SK-N-SH (cell line): ENCODE results near the gene VPS13A. TPM values are rescaled to one million over a fixed set of nuclear protein-coding genes. Genes with fewer than 3 reads are reported as not detected.

Experiments used
- CTCF ChIA-PET: fragments of 300-600, 350-600 bp; formaldehyde crosslinking; extraction: SDS; loops from one replicate; lab custom pipeline; 2021; lab: Yijun Ruan, JAX
- POLR2A ChIA-PET: fragments of 350-600 bp; sonication (Branson Sonifier 250); formaldehyde crosslinking; extraction: SDS; loops from one replicate; lab custom pipeline; 2020; ENCODE audit warnings: antibody characterized with exemption, inconsistent platforms; lab: Yijun Ruan, JAX
- DNase-seq: peaks from one replicate; pipeline ENCODE4 v3.0.0; 2012
- H2AFZ ChIP-seq: fragments of 200-600 bp; sonication (generic); 2 replicates; pipeline ENCODE4 v1.8.1; 2016; ENCODE audit warnings: antibody characterized with exemption, mild to moderate bottlenecking, low read depth
- H3F3A ChIP-seq: fragments of 200-600 bp; sonication (generic); replicated peaks from 2 replicates; pipeline ENCODE3; 2016; ENCODE audit warnings: antibody characterized with exemption, mild to moderate bottlenecking; ENCODE audit not compliant: insufficient read depth
- H3K27ac ChIP-seq, 2 experiments: fragments of 200-500 bp in 1 of 2; fragments of 200-600 bp in 1 of 2; sonication (Bioruptor generic) in 1 of 2; sonication (generic), shearing (Covaris generic) in 1 of 2; 2 replicates each; pipeline versions ENCODE4 v1.5.1 to v1.6.1; 2014 to 2016; ENCODE audit warnings: low read depth in 2 of 2, inconsistent platforms in 1 of 2, low read length in 1 of 2, mild to moderate bottlenecking in 1 of 2, mixed read lengths in 1 of 2
- H3K27me3 ChIP-seq: fragments of 200-600 bp; sonication (generic), shearing (Covaris generic); 2 replicates; pipeline ENCODE4 v1.6.1; 2016; ENCODE audit warnings: mixed run types; ENCODE audit not compliant: insufficient read depth
- H3K36me3 ChIP-seq, 2 experiments: fragments of 200-500 bp in 1 of 2; fragments of 200-600 bp in 1 of 2; sonication (Bioruptor generic) in 1 of 2; sonication (generic) in 1 of 2; replicated peaks in 1 of 2; 2 replicates each; pipeline versions ENCODE3 to v1.5.1; 2014 to 2016; ENCODE audit warnings: low read length in 1 of 2, mild to moderate bottlenecking in 1 of 2; ENCODE audit not compliant: insufficient read depth in 2 of 2, control insufficient read depth in 1 of 2
- H3K4me1 ChIP-seq, 2 experiments: fragments of 200-500 bp in 1 of 2; fragments of 200-600 bp in 1 of 2; sonication (Bioruptor generic) in 1 of 2; sonication (generic), shearing (Covaris generic) in 1 of 2; 2 replicates each; pipeline versions ENCODE4 v1.5.1 to v1.6.1; 2014 to 2016; ENCODE audit warnings: low read depth in 1 of 2, low read length in 1 of 2, mixed run types in 1 of 2; ENCODE audit not compliant: insufficient read depth in 2 of 2, control insufficient read depth in 1 of 2
- H3K4me2 ChIP-seq: fragments of 200-600 bp; sonication (generic), shearing (Covaris generic); 2 replicates; pipeline ENCODE4 v1.6.1; 2017; ENCODE audit warnings: mixed run types
- H3K4me3 ChIP-seq, 2 experiments: fragments of 200-500 bp in 1 of 2; fragments of 200-600 bp in 1 of 2; sonication (Bioruptor generic) in 1 of 2; sonication (generic), shearing (Covaris generic) in 1 of 2; 2 replicates each; pipeline versions ENCODE4 v1.5.1 to v1.8.1; 2014 to 2016; ENCODE audit warnings: low read depth in 2 of 2, inconsistent platforms in 1 of 2, low read length in 1 of 2, mild to moderate bottlenecking in 1 of 2, mixed read lengths in 1 of 2, moderate library complexity in 1 of 2
- H3K79me2 ChIP-seq: fragments of 200-600 bp; sonication (generic); 2 replicates; pipeline ENCODE4 v1.8.1; 2017; ENCODE audit warnings: mild to moderate bottlenecking; ENCODE audit not compliant: insufficient read depth
- H3K9ac ChIP-seq: fragments of 200-600 bp; sonication (generic); 2 replicates; pipeline ENCODE4 v1.6.1; 2017; ENCODE audit warnings: mixed run types
- H3K9me2 ChIP-seq: fragments of 200-600 bp; sonication (generic); 2 replicates; pipeline ENCODE4 v1.6.1; 2017; ENCODE audit warnings: mixed run types
- H3K9me3 ChIP-seq: fragments of 200-600 bp; sonication (generic); 2 replicates; pipeline ENCODE4 v1.6.1; 2017; ENCODE audit warnings: mixed run types, mild to moderate bottlenecking, moderate library complexity
- H4K20me1 ChIP-seq: fragments of 200-600 bp; sonication (generic); 2 replicates; pipeline ENCODE4 v1.6.1; 2017; ENCODE audit warnings: mild to moderate bottlenecking, mixed run types; ENCODE audit not compliant: insufficient read depth
- CHD2 ChIP-seq: fragments of 150-350 bp; IDR thresholded peaks from 2 replicates; pipeline ENCODE4 v1.6.1; 2018; ENCODE audit warnings: low read length; ENCODE audit not compliant: partially characterized antibody
- ELF1 ChIP-seq: IDR thresholded peaks from 2 replicates; pipeline ENCODE4 v1.4.0; 2012
- EZH2phosphoT487 ChIP-seq: fragments of 200-600 bp; sonication (generic); IDR thresholded peaks from 2 replicates; pipeline ENCODE4 v1.6.1; 2017; ENCODE audit warnings: low read depth, mixed run types, mild to moderate bottlenecking, antibody characterized with exemption, moderate library complexity, borderline replicate concordance
- FOSL2 ChIP-seq: IDR thresholded peaks from 2 replicates; pipeline ENCODE4 v1.4.0; 2012; ENCODE audit warnings: low read depth, mild to moderate bottlenecking, moderate library complexity, borderline replicate concordance
- FOXM1 ChIP-seq: IDR thresholded peaks from 2 replicates; pipeline ENCODE4 v1.4.0; 2012; ENCODE audit warnings: low read depth, mild to moderate bottlenecking
- JUND ChIP-seq: IDR thresholded peaks from 2 replicates; pipeline ENCODE4 v1.4.0; 2012
- MXI1 ChIP-seq: IDR thresholded peaks from 2 replicates; pipeline ENCODE4 v1.6.1; 2012; ENCODE audit warnings: mild to moderate bottlenecking, low read depth, low read length, improper control_type of control experiment
- RAD21 ChIP-seq: IDR thresholded peaks from 2 replicates; pipeline ENCODE4 v1.6.1; 2012; ENCODE audit warnings: mild to moderate bottlenecking, low read length
- RCOR1 ChIP-seq: fragments of 150-350 bp; IDR thresholded peaks from 2 replicates; pipeline ENCODE4 v1.6.1; 2017; ENCODE audit warnings: antibody characterized with exemption, low read length
- RFX5 ChIP-seq: IDR thresholded peaks from 2 replicates; pipeline ENCODE4 v1.6.1; 2012; ENCODE audit warnings: mild to moderate bottlenecking, improper control_type of control experiment, low read length
- SIN3A ChIP-seq: IDR thresholded peaks from 2 replicates; pipeline ENCODE4 v1.6.1; 2012; ENCODE audit warnings: low read depth, mild to moderate bottlenecking, low read length, moderate library complexity, borderline replicate concordance
- TAF1 ChIP-seq: IDR thresholded peaks from 2 replicates; pipeline ENCODE4 v1.6.1; 2012; ENCODE audit warnings: low read depth, mild to moderate bottlenecking, low read length, moderate library complexity, borderline replicate concordance
- TCF12 ChIP-seq: IDR thresholded peaks from 2 replicates; pipeline ENCODE4 v1.4.0; 2012
- TEAD4 ChIP-seq: IDR thresholded peaks from 2 replicates; pipeline ENCODE4 v1.4.0; 2012; ENCODE audit warnings: mild to moderate bottlenecking, borderline replicate concordance; ENCODE audit not compliant: insufficient read depth
- YY1 ChIP-seq: IDR thresholded peaks from 2 replicates; pipeline ENCODE4 v1.4.0; 2012; ENCODE audit warnings: low read depth, mild to moderate bottlenecking
- WGBS: methylation state at CpG from one replicate; pipeline ENCODE4 v1.1.6; 2017; ENCODE audit warnings: low lambda C conversion rate; 5-methylcytosine and 5-hydroxymethylcytosine counted together
- polyA plus RNA-seq, 3 experiments: library from polyadenylated mRNA; depleted of rRNA; stranded (reverse); fragments of >200 nt; gene quantifications; 2 replicates each; pipeline ENCODE4 v1.2.3, GENCODE V29; 2012
- TF ChIP-seq, protein P1 (sequence below): fragments of 150-350 bp; IDR thresholded peaks from 2 replicates; pipeline ENCODE4 v1.6.1; 2016; ENCODE audit warnings: mild to moderate bottlenecking, low read depth, low read length
- TF ChIP-seq, protein P2 (sequence below): IDR thresholded peaks from 2 replicates; pipeline ENCODE4; 2012

The VPS13A gene
- polyA plus RNA-seq, 1 of the 3 experiments (the other 2 are of a cell fraction), result 6.0 TPM

- Histone ChIP-seq H3K9me3 (no peaks in the 10 kb centered on the region), H3K4me2 (no peak overlapping the region), H3K4me1 (no peaks in the 10 kb centered on the region), H2AFZ (no peak overlapping the region), H3F3A (no peaks in the 10 kb centered on the region), H3K4me3 (no peak overlapping the region), H3K79me2 (no peaks in the 10 kb centered on the region), H3K9me2 (no peaks in the 10 kb centered on the region), H4K20me1 (no peaks in the 10 kb centered on the region), H3K9ac (no peak overlapping the region), H3K27me3 (no peaks in the 10 kb centered on the region), H3K36me3 (peaks cover 26 to 37% of the 10 kb centered on the region in 2 experiments), H3K27ac (no peak overlapping the region)
- ChIA-PET CTCF (interaction anchor here (1.0 kb wide), 1 partner anchor 22 kb away, joined by 3 read pairs; no protein-coding TSS in a partner anchor), POLR2A (no interaction called here)
- 95% methylated on average over 2 of the region's 2 CpGs for WGBS
- TF ChIP-seq SIN3A, result no peak
- TF ChIP-seq TEAD4, result no peak
- TF ChIP-seq RCOR1, result no peak
- TF ChIP-seq RAD21, result no peak
- TF ChIP-seq, protein P1, sequence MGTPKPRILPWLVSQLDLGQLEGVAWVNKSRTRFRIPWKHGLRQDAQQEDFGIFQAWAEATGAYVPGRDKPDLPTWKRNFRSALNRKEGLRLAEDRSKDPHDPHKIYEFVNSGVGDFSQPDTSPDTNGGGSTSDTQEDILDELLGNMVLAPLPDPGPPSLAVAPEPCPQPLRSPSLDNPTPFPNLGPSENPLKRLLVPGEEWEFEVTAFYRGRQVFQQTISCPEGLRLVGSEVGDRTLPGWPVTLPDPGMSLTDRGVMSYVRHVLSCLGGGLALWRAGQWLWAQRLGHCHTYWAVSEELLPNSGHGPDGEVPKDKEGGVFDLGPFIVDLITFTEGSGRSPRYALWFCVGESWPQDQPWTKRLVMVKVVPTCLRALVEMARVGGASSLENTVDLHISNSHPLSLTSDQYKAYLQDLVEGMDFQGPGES, result no peak
- no peak for TF ChIP-seq TAF1
- TF ChIP-seq CHD2, result no peak
- no peak for TF ChIP-seq JUND
- no peak for TF ChIP-seq RFX5
- TF ChIP-seq ELF1, result no peak
- no peak for TF ChIP-seq FOXM1
- TF ChIP-seq, protein P2, sequence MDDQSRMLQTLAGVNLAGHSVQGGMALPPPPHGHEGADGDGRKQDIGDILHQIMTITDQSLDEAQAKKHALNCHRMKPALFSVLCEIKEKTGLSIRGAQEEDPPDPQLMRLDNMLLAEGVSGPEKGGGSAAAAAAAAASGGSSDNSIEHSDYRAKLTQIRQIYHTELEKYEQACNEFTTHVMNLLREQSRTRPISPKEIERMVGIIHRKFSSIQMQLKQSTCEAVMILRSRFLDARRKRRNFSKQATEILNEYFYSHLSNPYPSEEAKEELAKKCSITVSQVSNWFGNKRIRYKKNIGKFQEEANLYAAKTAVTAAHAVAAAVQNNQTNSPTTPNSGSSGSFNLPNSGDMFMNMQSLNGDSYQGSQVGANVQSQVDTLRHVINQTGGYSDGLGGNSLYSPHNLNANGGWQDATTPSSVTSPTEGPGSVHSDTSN, result no peak
- no peak for TF ChIP-seq MXI1
- no peak for TF ChIP-seq TCF12
- DNase-seq, result no peak
Observed at GRCh38 chr9:77237896-77238295, 60.6 kb downstream of the VPS13A start.

DNA sequence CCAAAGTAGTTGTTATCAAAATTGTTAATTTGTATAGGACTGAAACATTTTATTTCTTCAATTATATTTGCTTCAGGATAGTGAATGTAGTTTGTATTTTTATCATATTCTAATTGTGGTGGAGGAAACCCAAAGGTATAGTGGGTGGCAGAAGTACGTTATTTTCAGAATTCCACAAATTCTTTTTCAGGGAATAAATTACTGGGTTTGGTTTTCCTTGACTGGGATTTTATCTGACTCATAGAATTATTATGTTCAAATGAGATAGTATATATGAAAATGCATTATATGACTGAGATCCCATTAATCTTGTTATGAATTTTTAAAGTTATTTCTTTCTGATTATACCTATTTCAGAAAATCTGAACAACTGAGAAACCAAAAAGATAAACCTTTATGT, 73.7 kb downstream of the VPS13A start:
- WGBS, result 33% methylated on average over 1 of the region's 1 CpG
- POLR2A ChIA-PET, result no interaction called here
- DNase-seq, result no peak
- Histone ChIP-seq H3K4me1 (no peaks in the 10 kb centered on the region; a peak in 1 of 4 replicates), H3K27ac (no peak overlapping the region; a peak in 1 of 4 replicates), H2AFZ (no peak overlapping the region), H3K9ac (no peak overlapping the region), H3K9me2 (no peaks in the 10 kb centered on the region), H4K20me1 (no peaks in the 10 kb centered on the region), H3K4me2 (no peak overlapping the region), H3K9me3 (no peaks in the 10 kb centered on the region), H3K79me2 (no peaks in the 10 kb centered on the region)
- TF ChIP-seq EZH2phosphoT487 (no peak), YY1 (no peak), FOSL2 (peak; percentile 19; the same call in 1 of the 2 replicates), TEAD4 (peak; percentile 11; the same call in 1 of the 2 replicates)
- TF ChIP-seq, all 33 proteins: peak for 2
- Histone ChIP-seq H3K4me3 (no peak overlapping the region), H3K27me3 (no peaks in the 10 kb centered on the region), H3F3A (peaks cover 6% of the 10 kb centered on the region), H3K36me3 (peaks cover 15 to 32% of the 10 kb centered on the region in 2 experiments)
- CTCF ChIA-PET, result no interaction called here
